ENCODE data around the gene PTPRZ1.
A peak's percentile ranks its signal among the peaks of the same experiment; 100 is the strongest.

PTPRZ1 gene

DNA sequence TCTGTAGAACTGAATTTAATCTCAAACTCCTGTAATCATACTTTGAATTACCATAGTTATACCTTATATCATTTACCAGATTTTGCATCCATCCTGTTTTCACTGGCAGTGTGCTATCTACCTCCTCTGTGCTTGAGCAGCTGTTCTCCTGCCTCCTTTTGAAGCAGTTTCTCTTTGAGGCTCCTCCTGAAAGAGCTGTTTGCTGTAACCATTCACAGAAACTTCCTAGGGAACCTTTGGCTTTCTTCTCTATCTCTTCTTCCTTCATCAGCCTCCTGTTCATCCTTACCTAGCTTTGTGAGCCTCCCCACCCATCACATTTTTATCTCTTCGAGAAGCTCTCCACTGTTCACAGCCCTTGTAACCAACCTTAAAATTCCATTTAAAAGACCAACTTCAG is 162.9 kb downstream of the PTPRZ1 start:
- no peak overlapping the region for H3K27ac ChIP-seq
- no peak for DNase-seq (ENCODE audit: low read depth, low spot score)

DNA sequence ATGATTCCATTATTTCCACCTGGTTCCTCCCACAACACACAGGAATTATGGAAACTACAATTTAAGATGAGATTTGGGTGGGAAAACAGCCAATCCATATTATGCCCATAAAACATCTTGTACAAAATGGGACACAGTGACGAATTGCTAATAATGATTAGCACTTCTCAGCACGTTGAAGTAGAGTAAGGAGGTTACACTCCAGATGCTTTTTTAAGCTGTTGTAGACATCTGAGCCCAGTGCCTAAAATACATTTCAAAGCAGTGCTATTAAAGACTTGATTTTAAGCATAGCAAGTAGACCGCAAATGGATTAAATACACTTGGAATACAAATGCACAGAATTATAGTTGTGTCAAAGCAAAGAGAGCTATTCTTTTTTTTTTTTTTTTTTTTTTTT is 165.2 kb downstream of the PTPRZ1 start:
- no peak overlapping the region for H3K27ac ChIP-seq
- no peak for DNase-seq (ENCODE audit: low read depth, low spot score)

DNA sequence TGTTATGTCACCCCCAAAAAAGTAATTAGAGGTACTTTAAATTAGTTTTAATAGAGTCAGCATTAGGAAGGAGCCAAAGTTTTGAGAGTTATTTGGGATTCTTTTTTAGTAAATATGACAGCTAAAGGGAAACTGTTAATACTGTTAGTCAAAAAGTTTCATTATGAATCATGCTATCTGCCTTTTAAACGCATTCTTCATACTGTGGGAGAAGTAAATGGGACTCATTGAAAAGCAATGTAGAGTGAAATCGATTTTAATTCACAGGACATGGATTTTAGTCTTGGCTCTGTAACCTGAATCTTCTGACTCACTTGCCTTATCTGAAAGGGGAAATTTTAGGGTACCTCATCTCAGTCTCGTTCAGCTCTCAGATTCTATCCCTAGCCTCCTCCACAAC is 165.9 kb downstream of the PTPRZ1 start:
- H3K27ac ChIP-seq = no peak overlapping the region
- no peak for DNase-seq (ENCODE audit: low read depth, low spot score)

DNA sequence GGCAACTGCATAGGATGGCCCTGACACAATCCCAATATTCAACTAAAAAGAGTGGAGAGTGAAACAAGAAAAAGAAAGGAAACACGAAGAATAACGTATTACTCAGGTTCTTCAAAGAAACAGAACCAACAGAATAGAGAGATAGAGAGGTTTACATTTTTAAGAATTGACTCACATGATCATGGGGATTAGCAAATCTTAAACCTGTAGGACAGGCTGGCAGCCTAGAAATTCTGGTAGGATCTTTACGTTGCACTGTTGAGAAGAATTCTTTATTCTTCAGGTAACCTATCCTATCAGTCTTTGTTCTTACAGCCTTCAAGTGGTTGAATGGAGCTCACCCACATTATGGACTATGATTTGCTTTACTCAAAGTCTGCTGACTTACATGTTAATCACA is 167.2 kb downstream of the PTPRZ1 start:
- DNase-seq (ENCODE audit: low read depth, low spot score) = no peak
- H3K27ac ChIP-seq = no peak overlapping the region

DNA sequence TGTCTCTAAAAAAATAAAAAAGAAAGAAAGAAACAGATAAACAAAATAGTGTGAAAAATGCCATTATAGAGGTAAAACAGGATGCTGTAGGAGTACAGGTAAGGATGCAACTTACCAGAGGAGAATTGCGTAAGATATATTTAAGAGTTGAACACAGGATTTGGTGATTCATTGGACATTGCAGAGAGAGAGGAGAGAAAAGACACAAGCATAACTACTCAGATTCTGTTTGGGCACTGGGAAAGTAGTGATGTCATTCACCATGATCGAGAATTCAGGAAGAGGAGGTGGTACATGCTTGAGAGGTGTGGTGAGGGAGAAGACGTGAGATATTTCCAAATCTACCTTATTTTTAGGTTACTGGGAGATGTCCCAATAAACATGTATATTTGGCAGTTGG is 173.4 kb downstream of the PTPRZ1 start:
- DNase-seq (ENCODE audit: low read depth, low spot score) = peak; percentile 31
- H3K27ac ChIP-seq = no peak overlapping the region

DNA sequence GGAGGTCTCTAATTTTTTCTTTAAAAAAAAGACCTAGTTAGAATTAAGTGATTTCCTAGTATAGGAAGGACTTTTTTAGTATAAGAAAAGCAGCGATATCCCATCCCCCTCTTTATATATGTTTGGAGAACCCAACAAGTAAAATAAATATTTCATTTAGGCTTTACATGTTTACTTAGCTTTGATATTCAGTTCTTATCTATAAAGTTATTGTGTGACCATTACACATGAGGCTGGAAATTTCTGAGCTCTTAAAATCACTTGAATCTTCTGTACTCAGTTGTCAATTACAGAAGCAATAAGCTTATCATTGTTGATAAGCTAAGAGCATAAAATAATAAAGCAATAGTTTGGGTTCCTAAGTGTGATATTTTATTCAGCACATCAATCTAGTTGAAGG is 181.4 kb downstream of the PTPRZ1 start:
- no peak for DNase-seq (ENCODE audit: low read depth, low spot score)
- no peak overlapping the region for H3K27ac ChIP-seq

DNA sequence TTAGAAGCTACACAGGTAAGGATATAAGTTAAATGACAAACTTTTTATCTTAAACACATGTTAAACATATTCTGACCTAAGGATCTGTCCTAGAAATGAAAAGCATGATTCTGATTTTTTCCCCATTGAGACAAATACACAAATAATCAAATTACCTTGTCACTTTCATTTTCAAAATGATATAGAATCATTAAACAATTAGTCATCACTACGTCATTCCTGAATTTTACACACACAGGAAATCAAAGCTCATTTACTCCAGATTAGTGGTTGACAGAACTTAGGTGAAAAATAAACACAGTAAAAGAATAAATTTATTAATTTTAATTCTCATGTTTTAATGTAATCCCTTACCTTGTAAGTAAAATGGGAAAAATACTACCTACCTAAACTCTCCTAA is 182.1 kb downstream of the PTPRZ1 start:
- no peak for DNase-seq (ENCODE audit: low read depth, low spot score)
- no peak overlapping the region for H3K27ac ChIP-seq

DNA sequence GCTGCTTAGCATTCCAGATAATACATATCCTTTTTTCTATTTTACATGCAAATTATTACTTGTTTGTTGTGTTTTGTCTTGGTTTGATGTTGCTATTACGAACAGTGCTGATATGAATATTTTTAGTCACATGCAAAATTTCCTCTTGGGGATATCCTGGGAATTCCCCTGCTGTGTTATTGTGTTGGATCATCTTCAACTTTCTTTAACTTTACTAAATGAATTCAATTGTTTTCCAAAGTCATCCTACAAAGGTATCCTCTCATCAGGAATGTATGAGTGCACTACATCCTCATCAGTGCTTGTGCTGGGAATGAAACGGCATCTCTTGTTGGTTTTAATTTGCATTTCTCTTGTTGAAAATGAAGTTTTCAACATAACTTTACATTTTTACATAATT is 184.0 kb downstream of the PTPRZ1 start:
- no peak for DNase-seq (ENCODE audit: low read depth, low spot score)
- no peak overlapping the region for H3K27ac ChIP-seq

DNA sequence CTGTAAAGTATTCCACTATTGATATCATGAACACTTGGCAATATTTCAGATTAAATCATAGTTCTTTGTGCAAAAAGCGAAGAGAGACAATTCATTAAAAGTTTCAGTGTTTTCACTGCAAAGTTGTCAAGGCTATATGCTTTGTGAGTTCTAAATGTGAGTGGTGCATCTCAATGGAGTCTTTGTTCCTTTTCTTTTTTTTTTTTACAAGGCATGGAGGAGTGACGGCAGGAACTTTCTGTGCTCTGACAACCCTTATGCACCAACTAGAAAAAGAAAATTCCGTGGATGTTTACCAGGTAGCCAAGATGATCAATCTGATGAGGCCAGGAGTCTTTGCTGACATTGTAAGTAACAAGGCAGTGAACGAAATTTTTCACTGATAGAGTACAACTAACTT is 186.6 kb downstream of the PTPRZ1 start:
- no peak overlapping the region for H3K27ac ChIP-seq
- DNase-seq (ENCODE audit: low read depth, low spot score) = no peak

DNA sequence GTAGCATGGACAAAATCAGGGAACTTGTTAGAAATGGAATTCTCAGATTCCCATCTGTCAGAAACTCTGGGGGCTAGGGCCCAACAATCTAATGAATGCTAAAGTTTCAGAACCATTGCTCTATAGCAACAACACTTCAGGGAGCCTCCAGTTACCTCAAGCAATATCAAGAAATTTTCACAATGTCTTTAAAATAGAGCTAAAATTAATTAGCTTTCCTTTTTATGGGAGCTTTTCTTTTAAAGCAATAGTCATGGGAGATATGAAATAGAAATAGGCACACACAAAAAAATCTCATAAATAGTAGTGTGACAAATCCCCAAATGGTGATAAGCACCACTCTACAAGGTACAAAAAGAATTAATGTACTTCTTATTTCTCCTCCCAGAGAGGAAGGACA is 190.2 kb downstream of the PTPRZ1 start:
- no peak for DNase-seq (ENCODE audit: low read depth, low spot score)
- no peak overlapping the region for H3K27ac ChIP-seq

DNA sequence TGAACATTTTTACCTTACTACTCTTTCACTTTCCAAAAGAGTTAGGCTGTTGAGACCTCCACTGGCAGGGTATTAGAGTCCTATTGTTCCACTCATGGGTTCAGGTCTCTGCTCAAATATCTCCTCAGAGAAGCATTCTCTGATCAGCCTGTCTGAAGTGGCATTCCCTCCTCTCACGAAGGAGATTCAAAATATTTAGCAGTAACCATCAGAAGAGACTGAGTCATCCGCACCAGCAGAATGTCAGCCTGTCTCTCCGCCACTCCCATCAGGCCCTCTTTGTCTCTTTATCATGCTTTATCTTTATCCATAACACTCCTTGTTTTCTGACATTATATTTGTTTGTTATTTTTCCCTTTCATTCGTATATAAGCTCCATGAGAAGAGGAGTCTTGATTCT is 192.0 kb downstream of the PTPRZ1 start:
- no peak overlapping the region for H3K27ac ChIP-seq
- DNase-seq (ENCODE audit: low read depth, low spot score) = no peak

DNA sequence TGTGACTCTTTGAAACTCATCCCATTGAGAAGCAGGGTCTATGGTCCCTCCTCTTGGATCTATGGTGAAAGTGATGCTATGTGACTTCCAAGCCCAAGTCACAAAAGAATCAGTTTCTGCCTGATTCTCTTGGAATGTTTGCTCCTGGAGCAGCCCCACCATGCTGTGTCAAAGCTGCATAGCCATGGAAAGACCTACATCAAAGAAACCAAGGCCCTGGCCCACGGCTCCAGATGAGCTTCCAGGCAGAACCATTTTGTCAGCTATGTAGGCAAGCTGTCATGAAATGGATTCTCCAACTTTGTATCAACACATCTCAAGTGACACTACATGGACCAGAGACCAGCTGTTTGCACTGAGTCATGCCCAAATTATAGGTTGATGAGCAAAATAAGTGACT is 194.1 kb downstream of the PTPRZ1 start:
- no peak for DNase-seq (ENCODE audit: low read depth, low spot score)
- H3K27ac ChIP-seq = no peak overlapping the region

DNA sequence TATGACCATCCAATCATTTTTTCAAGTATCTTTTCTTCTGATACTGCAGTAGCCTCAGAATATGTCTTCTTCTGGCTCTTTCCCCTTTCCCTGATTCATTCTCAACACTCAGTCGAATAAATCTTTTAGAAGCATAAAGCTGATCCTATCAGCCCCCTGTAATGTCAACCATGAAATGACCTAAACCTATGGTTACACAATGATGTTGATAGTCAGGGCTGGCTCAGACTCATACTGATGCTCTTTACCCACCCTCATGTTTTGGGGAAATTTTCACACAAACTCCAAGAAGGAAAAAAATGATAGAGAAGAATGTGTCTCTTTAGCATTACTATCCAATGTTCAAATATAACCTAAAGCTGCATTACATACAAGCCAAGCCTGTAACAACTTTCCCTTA is 195.1 kb downstream of the PTPRZ1 start:
- H3K27ac ChIP-seq = no peak overlapping the region
- DNase-seq (ENCODE audit: low read depth, low spot score) = no peak

DNA sequence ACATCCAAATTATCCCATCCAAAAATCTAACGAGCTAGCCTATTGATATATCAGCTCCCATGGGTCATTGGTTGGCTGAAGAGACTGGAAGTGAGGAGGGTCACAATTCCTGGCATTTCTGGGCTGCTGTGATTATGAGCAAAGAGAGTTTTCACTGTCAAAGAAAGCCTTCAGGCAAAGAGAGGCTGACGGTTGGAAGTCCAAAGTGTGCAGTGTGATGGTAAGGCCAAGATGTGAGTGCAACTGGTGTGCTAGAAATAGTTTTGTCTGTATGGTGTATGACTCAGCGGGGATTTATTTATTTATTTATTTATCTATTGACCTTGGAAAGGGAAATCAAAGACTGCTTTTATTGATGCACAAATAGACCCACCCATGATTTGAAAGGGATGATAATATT is 196.0 kb downstream of the PTPRZ1 start:
- no peak overlapping the region for H3K27ac ChIP-seq
- DNase-seq (ENCODE audit: low read depth, low spot score) = no peak

DNA sequence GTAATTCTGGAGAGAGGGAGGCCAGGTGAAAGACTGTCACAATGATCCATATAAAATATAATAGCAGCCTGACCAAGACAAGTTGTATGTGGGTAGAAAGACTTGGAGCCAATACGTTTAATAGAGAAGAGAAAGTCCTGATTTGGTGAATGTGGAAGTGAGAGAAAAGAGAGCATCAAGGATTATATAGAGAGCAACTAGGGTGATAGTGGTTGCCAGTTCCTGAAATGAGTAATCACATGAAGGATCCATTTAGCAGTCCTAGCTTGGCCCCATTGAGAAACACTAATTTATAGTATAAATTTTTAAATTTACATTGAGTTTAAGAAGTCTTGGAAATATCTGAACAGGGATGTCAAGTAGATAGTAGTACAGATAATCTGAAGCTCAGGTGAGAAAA is 197.1 kb downstream of the PTPRZ1 start:
- no peak for DNase-seq (ENCODE audit: low read depth, low spot score)
- H3K27ac ChIP-seq = no peak overlapping the region

DNA sequence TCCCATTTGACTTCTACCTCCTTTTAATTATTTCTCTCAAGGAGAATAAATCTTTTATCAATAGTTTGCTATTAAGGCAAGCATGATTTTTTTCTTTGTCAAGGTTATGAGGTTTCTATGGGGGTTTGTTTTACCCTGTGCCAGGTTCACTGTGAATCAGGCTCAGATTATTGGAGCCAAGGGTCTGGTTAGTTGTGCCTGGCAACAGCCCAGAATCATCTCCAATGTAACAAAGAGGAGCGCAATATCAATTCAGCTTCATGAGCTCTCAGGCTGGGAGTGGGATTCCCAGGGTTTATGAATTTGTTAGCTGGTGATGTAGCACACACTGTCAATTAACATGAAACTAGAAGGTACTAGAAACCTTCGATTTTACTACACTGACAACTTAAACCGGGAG is 197.9 kb downstream of the PTPRZ1 start:
- no peak overlapping the region for H3K27ac ChIP-seq
- DNase-seq (ENCODE audit: low read depth, low spot score) = no peak

DNA sequence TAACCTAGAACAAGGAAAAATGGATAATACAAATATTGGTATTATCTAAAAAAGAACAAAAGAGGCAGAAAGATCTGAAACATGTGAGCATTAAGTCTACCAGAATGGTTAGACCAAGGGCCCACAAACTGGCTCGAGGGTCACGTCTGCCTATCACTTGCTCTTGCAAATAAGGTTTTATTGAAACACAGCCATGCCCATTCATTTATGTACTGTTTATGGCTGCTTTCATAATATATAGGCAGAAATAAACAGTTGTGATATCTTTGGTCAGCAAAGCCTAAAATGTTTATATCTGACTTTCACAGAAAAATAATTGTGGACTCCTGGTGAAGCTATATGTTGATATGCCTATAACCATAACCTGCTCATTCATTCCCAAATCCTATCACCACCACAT is 199.3 kb downstream of the PTPRZ1 start:
- DNase-seq (ENCODE audit: low read depth, low spot score) = no peak
- no peak overlapping the region for H3K27ac ChIP-seq

DNA sequence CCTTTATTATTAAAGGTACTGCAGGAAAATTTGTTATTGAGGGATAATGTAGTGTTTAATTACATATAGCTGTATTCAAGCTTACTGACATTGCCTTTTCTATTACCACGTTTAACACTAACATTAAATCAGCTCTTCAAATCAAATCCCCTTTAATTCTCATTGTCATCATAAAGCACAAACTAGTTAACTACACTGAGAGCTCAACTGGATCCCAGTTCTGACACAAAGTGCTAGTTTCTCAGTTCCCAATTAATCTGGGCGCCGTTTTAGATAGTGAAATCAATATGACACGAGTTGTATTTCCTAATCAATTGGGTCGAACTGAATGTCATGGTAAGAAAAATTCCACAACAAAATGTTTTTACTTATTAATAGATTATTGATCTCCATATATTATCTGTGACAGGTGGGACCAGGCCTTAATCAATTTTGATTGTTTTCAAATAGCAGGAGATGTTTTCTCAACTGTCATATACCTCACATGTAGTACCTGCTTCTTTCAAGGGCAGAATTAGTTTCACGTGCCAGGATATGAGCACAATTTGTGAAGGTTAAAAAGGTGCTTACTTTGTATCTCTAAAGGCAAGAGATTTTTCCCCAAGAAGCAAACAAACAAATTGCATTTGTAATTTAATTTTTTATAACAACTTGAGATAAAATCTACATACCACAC is 200.1 kb downstream of the PTPRZ1 start:
- no peak for DNase-seq (ENCODE audit: low read depth, low spot score)
- no peak overlapping the region for H3K27ac ChIP-seq

DNA sequence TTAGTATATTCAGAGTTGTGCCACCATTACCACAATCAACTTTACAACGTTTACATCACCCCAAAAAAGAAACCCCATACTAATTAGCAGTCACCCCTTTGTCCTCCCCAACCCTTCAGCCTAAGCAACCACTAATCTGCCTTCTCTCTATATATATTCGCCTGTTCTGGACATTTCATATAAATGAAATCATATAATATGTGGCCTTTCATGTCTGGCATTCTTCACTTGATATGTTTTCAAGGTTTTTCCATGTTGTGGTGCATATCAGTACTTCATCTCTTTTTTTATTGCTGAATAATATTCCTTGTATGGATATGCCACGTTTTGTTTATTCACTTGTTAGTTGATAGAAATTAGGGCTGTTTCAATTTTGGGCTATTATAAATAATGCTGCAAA is 200.7 kb downstream of the PTPRZ1 start:
- H3K27ac ChIP-seq = no peak overlapping the region
- DNase-seq (ENCODE audit: low read depth, low spot score) = no peak

DNA sequence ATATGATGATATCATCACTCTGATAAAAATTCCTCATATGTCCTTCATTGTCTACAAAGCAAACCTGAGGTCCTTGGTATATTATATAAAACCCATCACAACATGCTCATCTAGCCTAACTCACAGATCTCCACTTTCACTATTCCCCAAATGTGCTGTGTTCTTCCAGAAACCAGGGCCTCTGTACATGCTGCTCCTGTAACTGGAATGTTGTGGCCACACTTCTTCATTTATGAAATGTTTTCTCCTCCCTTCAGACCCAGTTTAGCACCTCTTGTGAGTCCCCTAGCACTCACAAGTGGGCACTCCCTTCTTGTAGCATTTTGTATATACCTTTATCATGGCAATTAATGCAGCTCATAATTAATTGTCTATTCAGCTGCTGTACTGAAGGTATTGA is 209.2 kb downstream of the PTPRZ1 start:
- H3K27ac ChIP-seq = no peak overlapping the region
- no peak for DNase-seq (ENCODE audit: low read depth, low spot score)

DNA sequence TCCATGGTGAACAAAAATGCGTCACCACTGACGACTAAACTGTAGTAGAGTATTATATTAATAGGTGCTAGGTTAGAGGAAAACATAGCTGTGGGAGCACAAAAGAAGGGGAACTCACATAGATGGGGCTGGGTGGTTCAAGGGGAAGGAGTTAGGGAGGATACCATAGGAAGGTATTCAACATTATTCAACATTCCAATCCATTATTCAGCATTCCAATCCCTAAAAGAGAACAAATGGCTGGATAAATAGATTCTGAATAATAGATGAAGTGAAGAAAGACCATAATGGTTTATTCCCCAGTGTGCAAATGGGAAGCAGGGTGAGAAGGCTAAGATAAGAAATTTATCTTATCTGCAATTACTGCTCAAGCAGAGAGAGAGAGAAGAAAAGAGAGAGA is 209.7 kb downstream of the PTPRZ1 start:
- DNase-seq (ENCODE audit: low read depth, low spot score) = no peak
- H3K27ac ChIP-seq = no peak overlapping the region

DNA sequence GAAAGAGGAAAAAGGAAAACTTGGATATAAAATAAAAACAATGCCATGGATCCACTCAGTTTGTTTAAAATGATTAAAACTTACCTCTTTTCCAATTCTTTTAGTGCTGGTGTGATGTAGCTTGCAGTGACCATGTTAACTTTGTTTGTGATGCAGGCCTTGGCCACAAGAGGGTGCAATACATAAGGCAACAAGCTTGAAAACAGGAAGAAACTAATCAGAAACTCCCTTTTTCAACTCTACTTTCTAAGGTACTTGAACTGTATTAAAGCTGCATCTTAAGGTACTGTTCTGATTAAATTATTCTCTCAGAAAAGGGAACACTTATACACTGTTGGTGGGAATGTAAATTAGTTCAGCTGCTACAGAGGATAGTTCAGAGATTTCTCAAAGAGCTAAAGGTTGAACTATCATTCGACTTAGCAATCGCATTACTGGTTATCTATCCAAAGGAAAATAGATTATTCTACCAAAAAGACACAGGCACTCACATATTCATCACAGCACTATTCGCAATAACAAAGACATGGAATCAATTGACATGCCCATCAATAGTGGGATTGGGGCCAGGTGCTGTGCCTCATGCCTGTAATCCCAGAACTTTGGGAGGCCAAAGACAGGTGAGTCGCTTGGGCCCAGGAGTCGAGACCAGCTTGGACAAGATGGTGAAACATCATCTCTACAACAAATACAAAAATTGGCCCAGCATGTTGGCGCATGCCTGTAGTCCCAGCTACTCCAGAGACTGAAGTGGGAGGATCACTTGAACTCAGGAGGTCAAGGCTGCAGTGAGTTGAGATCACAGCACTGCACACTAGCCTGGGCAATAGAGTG is 220.2 kb downstream of the PTPRZ1 start:
- H3K27ac ChIP-seq = no peak overlapping the region
- DNase-seq (ENCODE audit: low read depth, low spot score) = peak; percentile 27

Data from epithelial cell of prostate (primary cell).